Thyroid gland (tissue), 4 donors: ENCODE data around the gene TRMT1. TPM values are rescaled to one million over a fixed set of nuclear protein-coding genes. Genes with fewer than 3 reads are reported as not detected.

ENCODE experiments used
- DNase-seq, 2 donors: peaks; one replicate each; pipeline ENCODE4 v3.0.0-alpha.2; 2019
- H3K27ac ChIP-seq, 3 donors: fragments of 200-600 bp; sonication (generic); 1 replicate in 2 of 3; 2 replicates in 1 of 3; pipeline ENCODE4 v1.5.1; 2016 to 2019; ENCODE audit warnings: mild to moderate bottlenecking in 1 of 3, moderate library complexity in 1 of 3
- H3K27me3 ChIP-seq: fragments of 200-600 bp; sonication (generic); one replicate; pipeline ENCODE4 v1.5.1; 2019
- H3K36me3 ChIP-seq, 2 donors: fragments of 200-600 bp; sonication (generic); one replicate each; pipeline ENCODE4 v1.5.1; 2016 to 2019
- H3K4me1 ChIP-seq, 2 donors: fragments of 200-600 bp; sonication (generic); one replicate each; pipeline ENCODE4 v1.5.1; 2017 to 2019
- H3K4me3 ChIP-seq, 3 donors: fragments of 200-600 bp; sonication (generic); replicated peaks in 1 of 3; 1 replicate in 2 of 3; 2 replicates in 1 of 3; pipeline ENCODE4 v1.5.1; 2016; ENCODE audit warnings: mild to moderate bottlenecking in 1 of 3
- H3K9me3 ChIP-seq: fragments of 200-600 bp; sonication (generic); one replicate; pipeline ENCODE4 v1.5.1; 2017
- CTCF ChIP-seq, 6 experiments: fragments of 200-600 bp in 3 of 6; fragments of 450-650 bp in 3 of 6; sonication (generic) in 3 of 6; IDR thresholded peaks; one replicate each; pipeline ENCODE4 v1.5.1; 2016 to 2019; ENCODE audit warnings: antibody characterized with exemption in 6 of 6, mild to moderate bottlenecking in 2 of 6, inconsistent platforms in 1 of 6, moderate library complexity in 1 of 6
- POLR2A ChIP-seq, 2 donors: fragments of 450-650 bp; IDR thresholded peaks; one replicate each; pipeline ENCODE4 v1.6.1; 2017; ENCODE audit warnings: antibody characterized with exemption in 2 of 2, mild to moderate bottlenecking in 2 of 2, moderate library complexity in 1 of 2
- WGBS, 2 donors: methylation state at CpG; one replicate each; pipeline ENCODE4 v1.1.5; 2017; 5-methylcytosine and 5-hydroxymethylcytosine counted together
- intact Hi-C: fragments of 100-400 bp; cut with DNase I; formaldehyde crosslinking; loops from one replicate; pipeline ENCODE4 v1.15.1; 2023
- total RNA-seq, 4 donors: library from RNA; depleted of rRNA; stranded (reverse); fragments of >200 nt; gene quantifications; one replicate each; pipeline ENCODE4 v1.2.3, GENCODE V29; 2016

Gene TRMT1
- total RNA-seq, 4 donors from 2014 or later: 23.9 to 31.3 (median 29.1) TPM

GRCh38 chr19:13130886-13131490 is 14.4 kb upstream of the TRMT1 start:
- no peak for DNase-seq
- Histone ChIP-seq H3K9me3 (no peaks in the 10 kb centered on the region), H3K36me3 (peaks cover 7% of the 10 kb centered on the region in 2 donors), H3K27me3 (no peaks in the 10 kb centered on the region), H3K4me1 (peaks cover 8 to 22% of the 10 kb centered on the region in 2 donors), H3K27ac (no peak overlapping the region), H3K4me3 (no peak overlapping the region)
- intact Hi-C loops: no loop called here
- 96 to 100% methylated on average over 3 of the region's 3 CpGs for WGBS, 2 donors
- no peak for TF ChIP-seq CTCF (IDR thresholded peaks at IDR 0.05)
- TF ChIP-seq POLR2A (IDR thresholded peaks at IDR 0.05): no peak

GRCh38 chr19:13129384-13129783 is 12.8 kb upstream of the TRMT1 start:
- no peak for TF ChIP-seq CTCF (IDR thresholded peaks at IDR 0.05)
- TF ChIP-seq POLR2A (IDR thresholded peaks at IDR 0.05): no peak
- no peaks in the 10 kb centered on the region for H3K9me3 ChIP-seq
- DNase-seq: no peak
- H3K27me3 ChIP-seq: no peaks in the 10 kb centered on the region
- intact Hi-C loops: no loop called here
- H3K36me3 ChIP-seq: no peaks in the 10 kb centered on the region
- WGBS, 2 donors: 90 to 95% methylated on average over 2 to 7 of the region's 9 CpGs
- H3K27ac ChIP-seq: no peak overlapping the region
- H3K4me3 ChIP-seq: no peak overlapping the region
- peaks cover 8 to 16% of the 10 kb centered on the region in 2 donors for H3K4me1 ChIP-seq

- H3K4me1 ChIP-seq: peaks cover 0 to 8% of the 10 kb centered on the region in 2 donors
- intact Hi-C loops: no loop called here
- no peak for DNase-seq
- no peaks in the 10 kb centered on the region for H3K9me3 ChIP-seq
- H3K27me3 ChIP-seq: no peaks in the 10 kb centered on the region
- no peaks in the 10 kb centered on the region for H3K36me3 ChIP-seq
- 80% methylated on average over 1 of the region's 1 CpG; no CpG with 5 or more reads in 1 of the 2 donors for WGBS, 2 donors
- H3K4me3 ChIP-seq: no peak overlapping the region
- TF ChIP-seq POLR2A (IDR thresholded peaks at IDR 0.05) (no peak), CTCF (IDR thresholded peaks at IDR 0.05) (no peak)
- H3K27ac ChIP-seq: no peak overlapping the region
These were observed 12.0 kb upstream of the TRMT1 start for GRCh38 chr19:13128583-13128982.

GRCh38 chr19:13127811-13128575 is 11.5 kb upstream of the TRMT1 start:
- TF ChIP-seq POLR2A (IDR thresholded peaks at IDR 0.05) (no peak), CTCF (IDR thresholded peaks at IDR 0.05) (no peak)
- 87 to 96% methylated on average over 6 of the region's 6 CpGs for WGBS, 2 donors

GRCh38 chr19:13127051-13127450 is 10.5 kb upstream of the TRMT1 start:
- Histone ChIP-seq H3K27me3 (no peaks in the 10 kb centered on the region), H3K27ac (no peak overlapping the region), H3K36me3 (no peaks in the 10 kb centered on the region), H3K4me3 (no peak overlapping the region), H3K4me1 (no peaks in the 10 kb centered on the region), H3K9me3 (no peaks in the 10 kb centered on the region)
- 86 to 92% methylated on average over 9 of the region's 9 CpGs for WGBS, 2 donors
- intact Hi-C loops: no loop called here
- no peak for DNase-seq
- TF ChIP-seq POLR2A (IDR thresholded peaks at IDR 0.05): no peak
- no peak for TF ChIP-seq CTCF (IDR thresholded peaks at IDR 0.05)

More at GRCh38 chr19:13127811-13128575, 11.5 kb upstream of the TRMT1 start:
- Histone ChIP-seq H3K27ac (no peak overlapping the region), H3K4me3 (no peak overlapping the region), H3K4me1 (peaks cover 0 to 3% of the 10 kb centered on the region in 2 donors), H3K9me3 (no peaks in the 10 kb centered on the region), H3K27me3 (no peaks in the 10 kb centered on the region), H3K36me3 (no peaks in the 10 kb centered on the region)
- intact Hi-C loops: no loop called here
- no peak for DNase-seq
